OCI-LY7 (cell line): ENCODE measurements around the gene KDM4E.

ENCODE experiments used
- CTCF ChIP-seq: fragments of 200-600 bp; sonication (generic); conservative IDR thresholded peaks from 2 replicates; pipeline ENCODE4 v1.5.1; 2014; ENCODE audit warnings: mild to moderate bottlenecking, antibody characterized with exemption, low read length, moderate library complexity, mixed read lengths
- EZH2phosphoT487 ChIP-seq: fragments of 200-600 bp; sonication (generic); IDR thresholded peaks from 2 replicates; pipeline ENCODE4 v1.6.1; 2018; ENCODE audit warnings: low read depth, borderline replicate concordance, mild to moderate bottlenecking, mixed run types, antibody characterized with exemption, low read length, moderate library complexity, mixed read lengths

DNA sequence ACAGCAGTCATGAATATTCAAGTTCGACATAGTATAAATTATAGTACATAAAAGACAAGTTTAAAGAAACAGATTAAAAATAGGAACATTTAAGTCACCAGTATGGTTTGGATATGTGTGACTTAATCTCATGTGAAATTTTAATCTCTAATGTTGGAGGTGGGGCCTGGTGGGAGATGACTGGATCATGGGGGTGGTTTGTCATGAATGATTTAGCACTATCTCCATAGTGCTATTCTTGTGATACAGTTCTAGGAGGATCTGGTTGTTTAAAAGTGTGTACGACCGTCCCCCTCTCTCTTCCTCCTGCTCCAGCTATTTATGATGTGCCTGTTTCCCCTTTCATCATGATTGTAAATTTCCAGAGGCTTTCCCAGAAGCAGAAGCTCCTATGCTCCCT, 3.3 kb downstream of the KDM4E start:
- no peak for TF ChIP-seq CTCF
- no peak for TF ChIP-seq EZH2phosphoT487
